HepG2 (cell line): ENCODE measurements around the gene ALDOA. TPM values are rescaled to one million over a fixed set of nuclear protein-coding genes. Genes with fewer than 3 reads are reported as not detected.

Source experiments
- BRD4 ChIP-seq: sonication (generic); formaldehyde crosslinking; IDR thresholded peaks from 2 replicates; pipeline ENCODE4 v1.4.0; 2020; ENCODE audit warnings: missing genetic modification reagents
- CHD2 ChIP-seq: IDR thresholded peaks from 2 replicates; pipeline ENCODE4 v1.6.1; 2011; ENCODE audit warnings: low read depth, low read length, improper control_type of control experiment
- FOXA1 ChIP-seq, 2 experiments: fragments of 450-650 bp in 1 of 2; sonication (generic) in 1 of 2; formaldehyde crosslinking in 1 of 2; IDR thresholded peaks; 2 replicates each; pipeline versions ENCODE4 v1.4.0 to v1.6.1; 2016 to 2020; ENCODE audit warnings: missing genetic modification reagents in 1 of 2
- GMEB1 ChIP-seq: sonication (generic); formaldehyde crosslinking; IDR thresholded peaks from 2 replicates; pipeline ENCODE4 v1.5.1; 2020; ENCODE audit warnings: missing genetic modification reagents, mild to moderate bottlenecking, borderline replicate concordance
- GZF1 ChIP-seq: sonication (generic); formaldehyde crosslinking; IDR thresholded peaks from 2 replicates; pipeline ENCODE4 v1.5.1; 2020; ENCODE audit warnings: mild to moderate bottlenecking, missing genetic modification reagents
- SP2 ChIP-seq: sonication (generic); formaldehyde crosslinking; IDR thresholded peaks from 2 replicates; pipeline ENCODE4 v1.5.1; 2020; ENCODE audit warnings: mild to moderate bottlenecking, missing genetic modification reagents
- ZBTB7A ChIP-seq: sonication (generic); formaldehyde crosslinking; IDR thresholded peaks from 2 replicates; pipeline ENCODE4 v1.8.0; 2022; ENCODE audit warnings: mild to moderate bottlenecking, missing genetic modification reagents
- ZBTB7B ChIP-seq: sonication (generic); formaldehyde crosslinking; IDR thresholded peaks from 2 replicates; pipeline ENCODE4 v1.4.0; 2020; ENCODE audit warnings: missing genetic modification reagents
- ZHX1 ChIP-seq: sonication (generic); formaldehyde crosslinking; IDR thresholded peaks from 2 replicates; pipeline ENCODE4 v1.8.1; 2022; ENCODE audit warnings: low read depth, mild to moderate bottlenecking, missing genetic modification reagents
- ZMYM2 ChIP-seq: sonication (generic); formaldehyde crosslinking; IDR thresholded peaks from 2 replicates; pipeline ENCODE4 v1.8.0; 2022; ENCODE audit warnings: mild to moderate bottlenecking, missing genetic modification reagents
- ZNF17 ChIP-seq: sonication (generic); formaldehyde crosslinking; IDR thresholded peaks from 2 replicates; pipeline ENCODE4 v1.5.0; 2020; ENCODE audit warnings: mild to moderate bottlenecking, missing genetic modification reagents
- ZNF878 ChIP-seq: sonication (generic); formaldehyde crosslinking; IDR thresholded peaks from 2 replicates; pipeline ENCODE4 v1.8.1; 2023; ENCODE audit warnings: mild to moderate bottlenecking, missing genetic modification reagents, moderate library complexity
- polyA plus RNA-seq, 8 experiments: library from polyadenylated mRNA; depleted of rRNA in 3 of 8; stranded (reverse) in 7 of 8; unstranded in 1 of 8; fragments of >200 nt; fragmentation: Illumina TruSeq in 4 of 8; extraction: Trizol in 4 of 8; gene quantifications; 2 replicates each; pipeline versions ENCODE4 v1.2.1 to v1.2.3, GENCODE V29; 2011 to 2016; ENCODE audit warnings: low read depth in 4 of 8, missing spikeins in 1 of 8, mixed read lengths in 1 of 8; ENCODE audit not compliant: insufficient read depth in 1 of 8
- total RNA-seq, 5 experiments: library from RNA; depleted of rRNA; stranded (reverse); fragments of >200 nt; fragmentation: Illumina TruSeq; extraction: Trizol; gene quantifications; 2 replicates each; pipeline ENCODE4 v1.2.3, GENCODE V29; 2016; ENCODE audit warnings: low read depth in 1 of 5
- TF ChIP-seq, protein P1 (sequence below), 2 experiments: fragments of 450-650 bp in 1 of 2; sonication (generic) in 1 of 2; formaldehyde crosslinking in 1 of 2; IDR thresholded peaks; 2 replicates each; pipeline versions ENCODE4 v1.6.1 to v1.8.0; 2016 to 2022; ENCODE audit warnings: antibody characterized with exemption in 1 of 2, mild to moderate bottlenecking in 1 of 2, missing genetic modification reagents in 1 of 2
- TF ChIP-seq, protein P2 (sequence below): IDR thresholded peaks from 2 replicates; pipeline ENCODE4 v1.6.1; 2016

Gene ALDOA
- total and polyA plus RNA-seq, 2 of the 13 experiments (the other 11 are each of a cell fraction or from before 2014, with no cell fraction given): 925 to 1,884 TPM

DNA sequence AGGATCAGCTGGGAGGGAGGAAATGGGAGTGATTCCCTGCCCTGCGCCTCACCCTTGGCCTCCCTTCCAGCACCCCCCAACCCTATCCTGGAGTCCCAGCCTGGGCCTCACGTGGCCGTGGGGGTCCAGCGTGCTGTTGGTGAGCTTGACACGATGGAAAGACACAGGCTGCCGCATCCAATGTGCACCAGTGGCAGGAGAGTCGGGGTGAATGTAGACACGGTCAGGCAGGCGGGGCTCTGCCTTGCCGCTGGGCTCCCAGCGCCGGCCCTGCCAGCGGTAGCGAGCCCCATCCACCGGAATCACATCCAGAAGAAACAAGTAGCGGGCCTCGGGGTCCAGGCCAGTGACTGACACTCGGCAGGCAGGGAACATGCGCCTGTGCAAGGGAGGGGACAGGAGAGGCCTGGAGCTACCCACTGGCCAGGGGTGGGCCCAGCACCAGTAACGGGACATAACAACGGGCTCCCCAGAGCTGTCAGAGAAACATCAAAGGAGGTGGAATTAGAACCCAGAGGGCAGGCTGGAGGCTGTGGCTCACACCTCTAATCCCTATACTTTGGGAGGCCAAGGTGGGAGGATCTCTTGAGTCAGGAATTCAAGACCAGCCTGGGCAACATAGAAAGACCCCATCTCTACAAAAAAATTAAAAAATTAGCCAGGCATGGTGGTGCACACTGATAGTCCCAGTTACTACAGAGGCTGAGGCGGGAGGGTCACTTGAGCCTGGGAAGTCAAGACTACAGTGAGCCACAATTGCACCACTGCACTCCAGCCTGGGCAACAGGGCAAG is 23.5 kb downstream of the ALDOA start (continued):
- TF ChIP-seq, protein P1, sequence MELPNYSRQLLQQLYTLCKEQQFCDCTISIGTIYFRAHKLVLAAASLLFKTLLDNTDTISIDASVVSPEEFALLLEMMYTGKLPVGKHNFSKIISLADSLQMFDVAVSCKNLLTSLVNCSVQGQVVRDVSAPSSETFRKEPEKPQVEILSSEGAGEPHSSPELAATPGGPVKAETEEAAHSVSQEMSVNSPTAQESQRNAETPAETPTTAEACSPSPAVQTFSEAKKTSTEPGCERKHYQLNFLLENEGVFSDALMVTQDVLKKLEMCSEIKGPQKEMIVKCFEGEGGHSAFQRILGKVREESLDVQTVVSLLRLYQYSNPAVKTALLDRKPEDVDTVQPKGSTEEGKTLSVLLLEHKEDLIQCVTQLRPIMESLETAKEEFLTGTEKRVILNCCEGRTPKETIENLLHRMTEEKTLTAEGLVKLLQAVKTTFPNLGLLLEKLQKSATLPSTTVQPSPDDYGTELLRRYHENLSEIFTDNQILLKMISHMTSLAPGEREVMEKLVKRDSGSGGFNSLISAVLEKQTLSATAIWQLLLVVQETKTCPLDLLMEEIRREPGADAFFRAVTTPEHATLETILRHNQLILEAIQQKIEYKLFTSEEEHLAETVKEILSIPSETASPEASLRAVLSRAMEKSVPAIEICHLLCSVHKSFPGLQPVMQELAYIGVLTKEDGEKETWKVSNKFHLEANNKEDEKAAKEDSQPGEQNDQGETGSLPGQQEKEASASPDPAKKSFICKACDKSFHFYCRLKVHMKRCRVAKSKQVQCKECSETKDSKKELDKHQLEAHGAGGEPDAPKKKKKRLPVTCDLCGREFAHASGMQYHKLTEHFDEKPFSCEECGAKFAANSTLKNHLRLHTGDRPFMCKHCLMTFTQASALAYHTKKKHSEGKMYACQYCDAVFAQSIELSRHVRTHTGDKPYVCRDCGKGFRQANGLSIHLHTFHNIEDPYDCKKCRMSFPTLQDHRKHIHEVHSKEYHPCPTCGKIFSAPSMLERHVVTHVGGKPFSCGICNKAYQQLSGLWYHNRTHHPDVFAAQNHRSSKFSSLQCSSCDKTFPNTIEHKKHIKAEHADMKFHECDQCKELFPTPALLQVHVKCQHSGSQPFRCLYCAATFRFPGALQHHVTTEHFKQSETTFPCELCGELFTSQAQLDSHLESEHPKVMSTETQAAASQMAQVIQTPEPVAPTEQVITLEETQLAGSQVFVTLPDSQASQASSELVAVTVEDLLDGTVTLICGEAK (IDR thresholded peaks at IDR 0.05): no peak
- TF ChIP-seq, protein P1 (CRISPR knock-in tag; IDR thresholded peaks at IDR 0.05): peak; percentile 40; the same call in 1 of the 2 replicates
- TF ChIP-seq ZNF17 (CRISPR knock-in tag) (no peak), ZHX1 (CRISPR knock-in tag) (no peak), SP2 (0 out of 2 replicates have a peak, but pooled peaks have one; percentile 35), BRD4 (CRISPR knock-in tag) (no peak), ZMYM2 (CRISPR knock-in tag) (peak; percentile 54; the same call in 1 of the 2 replicates), GZF1 (CRISPR knock-in tag) (0 out of 2 replicates have a peak, but pooled peaks have one; percentile 35), GMEB1 (CRISPR knock-in tag) (no peak), ZNF878 (CRISPR knock-in tag) (no peak), ZBTB7B (0 out of 2 replicates have a peak, but pooled peaks have one; percentile 38), ZBTB7A (CRISPR knock-in tag) (no peak), CHD2 (no peak), FOXA1 (IDR thresholded peaks at IDR 0.05) (no peak), FOXA1 (CRISPR knock-in tag; IDR thresholded peaks at IDR 0.05) (no peak; the same call in 1 of the 2 replicates)
- TF ChIP-seq, protein P2, sequence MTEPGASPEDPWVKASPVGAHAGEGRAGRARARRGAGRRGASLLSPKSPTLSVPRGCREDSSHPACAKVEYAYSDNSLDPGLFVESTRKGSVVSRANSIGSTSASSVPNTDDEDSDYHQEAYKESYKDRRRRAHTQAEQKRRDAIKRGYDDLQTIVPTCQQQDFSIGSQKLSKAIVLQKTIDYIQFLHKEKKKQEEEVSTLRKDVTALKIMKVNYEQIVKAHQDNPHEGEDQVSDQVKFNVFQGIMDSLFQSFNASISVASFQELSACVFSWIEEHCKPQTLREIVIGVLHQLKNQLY (CRISPR knock-in tag): no peak
